ENCODE measurements around the gene ME1. TPM values are rescaled to one million over a fixed set of nuclear protein-coding genes. Genes with fewer than 3 reads are reported as not detected.

ME1 gene
- total RNA-seq, 4 donors from 2014 or later: 20.4 to 58.6 (median 27.2) TPM

- 78 to 98% methylated on average over 2 of the region's 2 CpGs for WGBS, 2 donors
- Histone ChIP-seq H3K27ac (peak overlapping the region in 2 of 4 donors; percentile 87 to 93), H3K4me1 (peaks cover 8 to 40% (median 10%) of the 10 kb centered on the region in 3 donors), H3K27me3 (no peaks in the 10 kb centered on the region), H3K36me3 (no peaks in the 10 kb centered on the region), H3K4me3 (no peak overlapping the region), H3K9me3 (no peaks in the 10 kb centered on the region)
- TF ChIP-seq CTCF (IDR thresholded peaks at IDR 0.05) (no peak), POLR2A (IDR thresholded peaks at IDR 0.05) (no peak)
- DNase-seq: no peak
- intact Hi-C loops (cut with DNase I): no loop called here
These were observed 1.8 kb upstream of the ME1 start for GRCh38 chr6:83432636-83433035.

- TF ChIP-seq CTCF (IDR thresholded peaks at IDR 0.05) (no peak), POLR2A (IDR thresholded peaks at IDR 0.05) (no peak)
- Histone ChIP-seq H3K4me3 (peak overlapping the region; percentile 68 to 77 (median 74)), H3K27me3 (no peaks in the 10 kb centered on the region), H3K9me3 (no peaks in the 10 kb centered on the region), H3K27ac (peak overlapping the region; percentile 67 to 93 (median 87)), H3K4me1 (peaks cover 8 to 34% (median 10%) of the 10 kb centered on the region in 3 donors), H3K36me3 (no peaks in the 10 kb centered on the region)
- intact Hi-C loops (cut with DNase I): no loop called here
- DNase-seq: no peak
- WGBS, 2 donors: 68 to 88% methylated on average over 15 to 19 of the region's 19 CpGs
These were observed 799 bp upstream of the ME1 start for GRCh38 chr6:83431545-83432155.

- peaks cover 8 to 34% (median 10%) of the 10 kb centered on the region in 3 donors for H3K4me1 ChIP-seq
- no peak for DNase-seq
- intact Hi-C loops (cut with DNase I): no loop called here
These were observed 817 bp downstream of the ME1 start for GRCh38 chr6:83429857-83430610.

GRCh38 chr6:83429269-83429668 is 1.6 kb downstream of the ME1 start:
- Histone ChIP-seq H3K27me3 (no peaks in the 10 kb centered on the region), H3K36me3 (peaks cover 0 to 13% (median 0%) of the 10 kb centered on the region in 3 donors), H3K27ac (no peak overlapping the region), H3K9me3 (peaks cover 0 to 8% (median 0%) of the 10 kb centered on the region in 3 donors), H3K4me3 (peak overlapping the region in 1 of 4 donors; percentile 68), H3K4me1 (peaks cover 8 to 34% (median 10%) of the 10 kb centered on the region in 3 donors)
- DNase-seq: no peak
- intact Hi-C loops (cut with DNase I): no loop called here
- WGBS, 2 donors: 85 to 93% methylated on average over 1 of the region's 1 CpG
- TF ChIP-seq POLR2A (IDR thresholded peaks at IDR 0.05): no peak
- no peak for TF ChIP-seq CTCF (IDR thresholded peaks at IDR 0.05)

More at GRCh38 chr6:83429857-83430610, 817 bp downstream of the ME1 start:
- 29 to 43% methylated on average over 12 to 13 of the region's 13 CpGs for whole genome bisulfite sequencing, 2 donors
- Histone ChIP-seq H3K4me3 (peak overlapping the region; percentile 68 to 77 (median 74)), H3K27me3 (no peaks in the 10 kb centered on the region), H3K27ac (peak overlapping the region; percentile 67 to 93 (median 87)), H3K9me3 (peaks cover 0 to under 1% (median 0%) of the 10 kb centered on the region in 3 donors), H3K36me3 (peaks cover 0 to 6% (median 0%) of the 10 kb centered on the region in 3 donors)
- no peak for TF ChIP-seq CTCF (IDR thresholded peaks at IDR 0.05)
- TF ChIP-seq POLR2A (IDR thresholded peaks at IDR 0.05): no peak

Data from esophagus squamous epithelium (tissue), 5 donors.